Measurements from ENCODE around the gene CIAO2B.

DNA sequence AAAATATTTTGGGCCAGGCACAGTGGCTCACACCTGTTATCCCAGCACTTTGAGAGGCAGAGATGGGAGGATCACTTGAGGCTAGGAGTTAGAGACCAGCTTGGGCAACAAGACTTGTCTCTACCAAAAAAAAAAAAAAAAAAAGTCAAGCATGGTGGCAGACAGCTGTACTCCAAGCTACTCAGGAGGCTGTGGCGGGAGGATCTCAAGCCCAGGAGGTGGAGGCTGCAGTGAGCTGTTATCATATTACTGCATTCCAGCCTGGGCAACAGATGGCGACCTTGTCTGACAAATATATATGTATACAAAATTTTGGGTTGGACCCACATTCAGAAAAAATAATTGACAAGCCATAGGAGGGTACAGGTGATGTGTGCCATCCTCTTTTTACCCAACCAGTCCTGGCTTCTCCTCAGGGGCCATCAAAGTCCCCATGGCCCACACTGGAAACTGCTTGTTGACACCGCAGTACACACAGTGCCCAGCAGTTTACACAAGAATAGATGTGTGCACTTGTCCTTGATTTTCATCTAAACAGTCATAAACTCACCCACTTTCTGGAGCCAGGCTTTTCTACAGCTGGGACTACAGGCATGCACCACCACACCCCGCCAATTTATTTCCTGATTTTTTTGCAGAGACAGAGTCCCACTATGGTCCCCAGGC is 2.8 kb upstream of the CIAO2B start:
- TF ChIP-seq, protein P1, sequence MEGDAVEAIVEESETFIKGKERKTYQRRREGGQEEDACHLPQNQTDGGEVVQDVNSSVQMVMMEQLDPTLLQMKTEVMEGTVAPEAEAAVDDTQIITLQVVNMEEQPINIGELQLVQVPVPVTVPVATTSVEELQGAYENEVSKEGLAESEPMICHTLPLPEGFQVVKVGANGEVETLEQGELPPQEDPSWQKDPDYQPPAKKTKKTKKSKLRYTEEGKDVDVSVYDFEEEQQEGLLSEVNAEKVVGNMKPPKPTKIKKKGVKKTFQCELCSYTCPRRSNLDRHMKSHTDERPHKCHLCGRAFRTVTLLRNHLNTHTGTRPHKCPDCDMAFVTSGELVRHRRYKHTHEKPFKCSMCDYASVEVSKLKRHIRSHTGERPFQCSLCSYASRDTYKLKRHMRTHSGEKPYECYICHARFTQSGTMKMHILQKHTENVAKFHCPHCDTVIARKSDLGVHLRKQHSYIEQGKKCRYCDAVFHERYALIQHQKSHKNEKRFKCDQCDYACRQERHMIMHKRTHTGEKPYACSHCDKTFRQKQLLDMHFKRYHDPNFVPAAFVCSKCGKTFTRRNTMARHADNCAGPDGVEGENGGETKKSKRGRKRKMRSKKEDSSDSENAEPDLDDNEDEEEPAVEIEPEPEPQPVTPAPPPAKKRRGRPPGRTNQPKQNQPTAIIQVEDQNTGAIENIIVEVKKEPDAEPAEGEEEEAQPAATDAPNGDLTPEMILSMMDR (IDR thresholded peaks at IDR 0.05), result no peak
- TF ChIP-seq POLR2A (IDR thresholded peaks at IDR 0.05), result no peak
